Vagina (tissue), 2 donors: ENCODE measurements around the gene ACTA2. TPM values are rescaled to one million over a fixed set of nuclear protein-coding genes. Genes with fewer than 3 reads are reported as not detected.
A peak's percentile ranks its signal among the peaks of the same experiment; 100 is the strongest.

Experiments
- DNase-seq, 2 donors: peaks; one replicate each; pipeline ENCODE4 v3.0.0-alpha.2; 2017; ENCODE audit errors: extremely low spot score in 2 of 2
- H3K27ac ChIP-seq: fragments of 200-600 bp; sonication (generic); one replicate; pipeline ENCODE4 v1.5.1; 2019
- H3K27me3 ChIP-seq: fragments of 200-600 bp; sonication (generic); one replicate; pipeline ENCODE4 v1.5.1; 2019
- H3K36me3 ChIP-seq, 2 donors: fragments of 200-600 bp; sonication (generic); one replicate each; pipeline ENCODE4 v1.5.1; 2017 to 2019
- H3K4me1 ChIP-seq: fragments of 200-600 bp; sonication (generic); one replicate; pipeline ENCODE4 v1.5.1; 2019
- H3K4me3 ChIP-seq, 2 donors: fragments of 200-600 bp; sonication (generic); 1 replicate in 1 of 2; 2 replicates in 1 of 2; pipeline ENCODE4 v1.5.1; 2016 to 2019
- H3K9me3 ChIP-seq: fragments of 200-600 bp; sonication (generic); one replicate; pipeline ENCODE4 v1.5.1; 2019
- POLR2A ChIP-seq, 2 donors: fragments of 450-650 bp; IDR thresholded peaks; one replicate each; pipeline ENCODE4 v1.6.1; 2017; ENCODE audit warnings: antibody characterized with exemption in 2 of 2, mild to moderate bottlenecking in 2 of 2, moderate library complexity in 2 of 2
- POLR2AphosphoS5 ChIP-seq, 2 donors: sonication (generic); formaldehyde crosslinking; IDR thresholded peaks; one replicate each; pipeline ENCODE4 v1.9.0; 2017; ENCODE audit warnings: antibody characterized with exemption in 2 of 2, mild to moderate bottlenecking in 2 of 2, low read depth in 1 of 2; ENCODE audit not compliant: insufficient read depth in 1 of 2
- intact Hi-C: fragments of 100-400 bp; cut with DNase I; formaldehyde crosslinking; loops from one replicate; pipeline ENCODE4 v1.15.1; 2023
- total RNA-seq: library from RNA; depleted of rRNA; stranded (reverse); fragments of >200 nt; gene quantifications from one replicate; pipeline ENCODE4 v1.2.3, GENCODE V29; 2016
- TF ChIP-seq, protein P1 (sequence below), 3 experiments: fragments of 450-650 bp in 2 of 3; fragments of 200-600 bp in 1 of 3; sonication (generic) in 1 of 3; IDR thresholded peaks; one replicate each; pipeline ENCODE4 v1.5.1; 2017 to 2019; ENCODE audit warnings: antibody characterized with exemption in 3 of 3, mild to moderate bottlenecking in 2 of 3, moderate library complexity in 2 of 3

Gene ACTA2
- total RNA-seq, 1 donor from 2014 or later = 1,162 TPM

- H3K9me3 ChIP-seq = no peaks in the 10 kb centered on the region
- DNase-seq = no peak
- TF ChIP-seq, protein P1, sequence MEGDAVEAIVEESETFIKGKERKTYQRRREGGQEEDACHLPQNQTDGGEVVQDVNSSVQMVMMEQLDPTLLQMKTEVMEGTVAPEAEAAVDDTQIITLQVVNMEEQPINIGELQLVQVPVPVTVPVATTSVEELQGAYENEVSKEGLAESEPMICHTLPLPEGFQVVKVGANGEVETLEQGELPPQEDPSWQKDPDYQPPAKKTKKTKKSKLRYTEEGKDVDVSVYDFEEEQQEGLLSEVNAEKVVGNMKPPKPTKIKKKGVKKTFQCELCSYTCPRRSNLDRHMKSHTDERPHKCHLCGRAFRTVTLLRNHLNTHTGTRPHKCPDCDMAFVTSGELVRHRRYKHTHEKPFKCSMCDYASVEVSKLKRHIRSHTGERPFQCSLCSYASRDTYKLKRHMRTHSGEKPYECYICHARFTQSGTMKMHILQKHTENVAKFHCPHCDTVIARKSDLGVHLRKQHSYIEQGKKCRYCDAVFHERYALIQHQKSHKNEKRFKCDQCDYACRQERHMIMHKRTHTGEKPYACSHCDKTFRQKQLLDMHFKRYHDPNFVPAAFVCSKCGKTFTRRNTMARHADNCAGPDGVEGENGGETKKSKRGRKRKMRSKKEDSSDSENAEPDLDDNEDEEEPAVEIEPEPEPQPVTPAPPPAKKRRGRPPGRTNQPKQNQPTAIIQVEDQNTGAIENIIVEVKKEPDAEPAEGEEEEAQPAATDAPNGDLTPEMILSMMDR (IDR thresholded peaks at IDR 0.05) = no peak
- no peak for TF ChIP-seq POLR2AphosphoS5 (IDR thresholded peaks at IDR 0.05; ENCODE audit: insufficient read depth in 1 of 2, low read depth in 1 of 2)
- no peak for TF ChIP-seq POLR2A (IDR thresholded peaks at IDR 0.05)
- no peaks in the 10 kb centered on the region for H3K36me3 ChIP-seq
- no peaks in the 10 kb centered on the region for H3K4me1 ChIP-seq
- intact Hi-C loops = no loop called here
- no peak overlapping the region for H3K4me3 ChIP-seq
- no peaks in the 10 kb centered on the region for H3K27me3 ChIP-seq
- H3K27ac ChIP-seq = no peak overlapping the region
These were observed 36.8 kb downstream of the ACTA2 start for GRCh38 chr10:88915781-88916180.

- no peak overlapping the region for H3K4me3 ChIP-seq
- H3K27me3 ChIP-seq = no peaks in the 10 kb centered on the region
- TF ChIP-seq POLR2A (IDR thresholded peaks at IDR 0.05) (no peak), POLR2AphosphoS5 (IDR thresholded peaks at IDR 0.05; ENCODE audit: insufficient read depth in 1 of 2, low read depth in 1 of 2) (no peak)
- TF ChIP-seq, protein P1 (IDR thresholded peaks at IDR 0.05) = no peak
- no peak for DNase-seq
- no peak overlapping the region for H3K27ac ChIP-seq
- H3K4me1 ChIP-seq = no peaks in the 10 kb centered on the region
- intact Hi-C loops = no loop called here
- H3K36me3 ChIP-seq = no peaks in the 10 kb centered on the region
- no peaks in the 10 kb centered on the region for H3K9me3 ChIP-seq
These were observed 38.8 kb downstream of the ACTA2 start for GRCh38 chr10:88913788-88914187.

- H3K9me3 ChIP-seq = no peaks in the 10 kb centered on the region
- peak overlapping the region; percentile 31 for H3K27ac ChIP-seq
- no peaks in the 10 kb centered on the region for H3K27me3 ChIP-seq
- TF ChIP-seq, protein P1 (IDR thresholded peaks at IDR 0.05) = no peak
- TF ChIP-seq POLR2AphosphoS5 (IDR thresholded peaks at IDR 0.05; ENCODE audit: insufficient read depth in 1 of 2, low read depth in 1 of 2) = no peak
- no peak for TF ChIP-seq POLR2A (IDR thresholded peaks at IDR 0.05)
- intact Hi-C loops = no loop called here
- no peaks in the 10 kb centered on the region for H3K4me1 ChIP-seq
- H3K4me3 ChIP-seq = no peak overlapping the region
- no peak for DNase-seq
- no peaks in the 10 kb centered on the region for H3K36me3 ChIP-seq
These were observed 39.4 kb downstream of the ACTA2 start for GRCh38 chr10:88913127-88913526.

- H3K27me3 ChIP-seq = no peaks in the 10 kb centered on the region
These were observed 40.7 kb downstream of the ACTA2 start for GRCh38 chr10:88911851-88912250.

DNA sequence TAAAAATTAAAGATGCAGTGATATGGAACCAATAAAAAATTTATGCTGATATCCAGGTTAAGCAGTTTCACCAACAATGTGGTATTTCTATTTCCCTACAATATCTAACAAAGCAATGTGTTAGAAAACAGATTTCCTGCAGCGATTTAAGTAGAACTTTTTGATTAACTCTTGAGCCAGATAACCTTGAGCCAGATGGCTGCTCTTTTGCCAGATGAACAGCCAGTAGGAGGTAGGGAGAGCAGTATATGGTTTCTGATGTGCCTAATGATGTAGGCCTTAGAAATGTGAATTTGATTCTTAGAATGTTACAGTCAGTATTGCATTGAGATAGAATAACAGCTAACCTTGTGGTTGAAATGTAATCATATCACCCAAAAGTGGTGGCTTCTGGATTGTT is 41.5 kb downstream of the ACTA2 start:
- no peak overlapping the region for H3K4me3 ChIP-seq
- H3K36me3 ChIP-seq = no peaks in the 10 kb centered on the region
- TF ChIP-seq POLR2AphosphoS5 (IDR thresholded peaks at IDR 0.05; ENCODE audit: insufficient read depth in 1 of 2, low read depth in 1 of 2) = no peak
- TF ChIP-seq, protein P1 (IDR thresholded peaks at IDR 0.05) = no peak
- TF ChIP-seq POLR2A (IDR thresholded peaks at IDR 0.05) = no peak
- no peaks in the 10 kb centered on the region for H3K9me3 ChIP-seq
- intact Hi-C loops = no loop called here
- H3K27me3 ChIP-seq = no peaks in the 10 kb centered on the region
- no peak overlapping the region for H3K27ac ChIP-seq
- no peak for DNase-seq
- H3K4me1 ChIP-seq = no peaks in the 10 kb centered on the region

More at GRCh38 chr10:88911851-88912250, 40.7 kb downstream of the ACTA2 start:
- H3K4me3 ChIP-seq = no peak overlapping the region
- TF ChIP-seq, protein P1 (IDR thresholded peaks at IDR 0.05) = no peak
- TF ChIP-seq POLR2A (IDR thresholded peaks at IDR 0.05) = no peak
- no peak for TF ChIP-seq POLR2AphosphoS5 (IDR thresholded peaks at IDR 0.05; ENCODE audit: insufficient read depth in 1 of 2, low read depth in 1 of 2)
- no peak for DNase-seq
- H3K36me3 ChIP-seq = no peaks in the 10 kb centered on the region
- no peaks in the 10 kb centered on the region for H3K9me3 ChIP-seq
- intact Hi-C loops = no loop called here
- H3K4me1 ChIP-seq = no peaks in the 10 kb centered on the region
- H3K27ac ChIP-seq = no peak overlapping the region
